SHP77 treated with DMSO at 0.1 percent for 48 hours (cell line): ENCODE data around the gene ZFP90.
A peak's percentile ranks its signal among the peaks of the same experiment; 100 is the strongest.
"Not testable (repeated sequence)": the region's sequence is repeated elsewhere in the genome, so short reads cannot be mapped to it uniquely, and the experiment has no call there.

ENCODE experiments used
- DNase-seq: peaks from one replicate; lab custom pipeline; 2025; lab: John Stamatoyannopoulos, UW

ZFP90 gene

GRCh38 chr16:68538880-68539701 is at the start of gene ZFP90:
TSS of gene ZFP90 (plus strand) at chr16:68539291. CDS start at chr16:68539793, 502 bp downstream.
- DNase-seq: peak; percentile 58

DNA sequence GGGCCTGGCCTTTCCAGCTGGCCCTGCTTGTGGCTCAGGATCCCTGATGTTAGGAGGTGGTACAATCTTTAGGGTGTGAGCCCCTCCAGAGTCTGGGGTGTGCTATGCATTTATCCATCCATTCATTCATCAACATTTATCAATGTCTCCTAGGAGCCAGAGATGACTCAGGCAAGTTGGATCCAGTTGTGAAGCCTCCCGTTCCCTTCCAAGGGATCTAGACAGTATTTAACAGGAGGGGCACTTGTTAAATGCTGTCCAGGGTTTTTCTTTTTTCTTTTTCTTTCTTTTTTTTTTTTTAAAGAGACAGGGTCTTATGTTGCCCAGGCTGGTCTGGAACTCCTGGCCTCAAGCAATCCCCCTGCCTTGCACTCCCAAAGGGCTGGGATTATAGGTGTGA is 48.7 kb upstream of the ZFP90 start:
- DNase-seq: no peak

GRCh38 chr16:68490829-68491575 is 48.1 kb upstream of the ZFP90 start:
- DNase-seq: no peak

DNA sequence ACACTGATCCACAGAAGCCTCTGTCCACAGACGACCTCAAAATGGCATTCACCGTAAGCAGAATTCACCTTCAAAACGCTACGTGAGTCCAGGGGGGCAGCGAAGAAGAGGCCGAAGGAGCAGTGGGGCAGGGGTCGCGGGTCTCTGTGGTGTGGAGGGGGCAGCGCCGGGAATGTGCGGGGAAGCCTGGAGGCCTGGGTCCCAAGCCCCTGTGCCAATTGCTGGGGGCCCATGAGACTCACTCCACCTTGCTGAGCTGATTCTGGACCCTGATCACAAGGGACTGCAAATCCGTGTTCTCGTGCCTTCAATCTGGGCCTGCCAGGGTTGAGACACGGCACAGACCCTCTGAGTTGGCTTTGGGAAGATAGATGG is 47.5 kb upstream of the ZFP90 start:
- DNase-seq: no peak

DNA sequence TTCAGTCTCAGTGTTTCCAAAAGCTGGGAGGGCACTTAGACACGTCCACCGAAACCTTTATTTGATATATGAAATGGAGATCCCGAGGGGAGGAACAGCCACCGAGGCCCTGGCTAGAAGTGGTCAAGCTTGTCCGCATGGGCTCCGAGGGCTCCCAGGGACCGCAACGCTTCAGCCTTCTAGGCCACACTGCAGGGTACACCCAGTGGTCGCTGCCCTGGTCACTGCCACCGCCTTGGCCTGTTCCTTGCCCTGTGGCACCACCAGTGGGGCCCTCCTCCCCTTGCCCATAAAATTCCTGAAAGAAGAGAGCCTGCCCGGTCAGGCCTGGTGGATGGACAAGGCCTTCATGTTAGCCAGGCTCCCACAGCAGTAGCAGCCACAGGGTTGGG is 46.9 kb upstream of the ZFP90 start:
- DNase-seq: no peak

DNA sequence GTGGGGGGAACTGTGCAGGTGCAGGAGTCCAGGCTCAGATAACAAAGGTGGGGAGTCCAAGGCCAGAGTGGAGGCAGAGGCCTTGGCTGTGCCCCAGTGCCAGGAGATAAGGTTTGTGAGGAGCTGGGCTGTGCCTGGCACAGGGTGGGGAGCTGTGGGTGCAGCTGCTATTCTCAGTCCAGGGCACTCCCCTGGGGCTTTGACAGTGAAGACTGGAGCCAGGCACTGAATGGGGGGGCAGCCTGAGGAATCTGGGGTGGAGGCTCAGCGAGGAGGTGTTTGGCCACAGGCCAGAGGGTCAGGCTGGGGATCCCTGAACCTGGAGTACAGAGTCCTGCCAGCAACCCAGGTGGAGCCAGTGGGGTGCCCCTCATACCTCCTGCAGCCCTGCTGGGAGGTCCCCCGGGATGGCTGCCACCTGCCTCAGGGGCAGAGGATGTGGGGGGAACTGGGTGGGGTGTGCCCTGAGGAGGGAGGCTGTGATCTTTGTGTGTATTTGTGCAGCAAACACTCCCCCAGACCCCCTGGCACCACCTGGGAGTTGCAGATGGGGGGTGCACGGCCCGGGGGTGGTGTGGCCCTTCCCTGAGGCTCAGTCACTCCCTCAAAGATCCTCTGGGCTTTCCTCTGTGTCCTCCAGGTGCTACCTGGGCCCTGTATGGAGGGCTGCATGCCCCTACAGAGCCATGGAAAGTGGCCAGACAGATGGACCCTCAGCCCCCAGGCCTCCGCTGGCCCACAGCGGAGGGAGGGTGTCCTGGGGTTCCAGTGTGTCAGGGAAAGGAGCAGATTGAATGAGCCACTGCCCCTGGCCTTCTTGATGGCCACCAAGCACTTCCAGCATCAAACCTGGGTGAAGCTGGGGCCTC is 46.3 kb upstream of the ZFP90 start:
- DNase-seq: no peak

DNA sequence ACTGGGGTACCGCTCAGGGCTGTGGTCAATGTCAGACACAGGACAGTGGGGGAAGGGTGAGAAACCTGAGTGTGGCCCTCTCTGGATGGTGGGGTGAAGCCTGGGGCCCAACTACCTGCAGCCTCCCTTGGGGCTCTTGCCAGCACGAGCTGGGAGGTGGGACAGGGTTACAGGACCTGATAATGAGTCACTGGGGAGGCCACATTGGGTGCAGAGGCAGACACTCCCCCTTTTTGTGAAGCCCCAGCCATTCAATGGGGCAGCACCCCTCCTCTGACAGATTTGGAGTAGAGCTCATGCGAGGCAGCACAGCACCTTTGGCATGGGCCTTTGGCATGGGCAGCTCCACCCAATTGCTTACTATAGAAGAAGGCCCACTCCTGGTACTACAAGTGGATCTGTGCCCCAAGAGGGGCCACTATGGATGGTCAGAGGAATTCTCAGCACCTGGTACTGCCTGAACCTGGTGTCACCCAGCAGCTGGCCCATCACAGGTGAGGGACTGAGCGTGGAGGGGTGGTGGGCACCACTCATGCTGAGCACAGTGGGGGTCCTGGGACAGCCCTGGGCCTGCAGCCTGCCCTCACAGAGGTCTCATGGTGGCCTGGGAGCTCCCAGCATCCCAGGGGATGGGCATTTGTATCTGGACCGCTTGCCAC is 45.5 kb upstream of the ZFP90 start:
- DNase-seq: no peak

DNA sequence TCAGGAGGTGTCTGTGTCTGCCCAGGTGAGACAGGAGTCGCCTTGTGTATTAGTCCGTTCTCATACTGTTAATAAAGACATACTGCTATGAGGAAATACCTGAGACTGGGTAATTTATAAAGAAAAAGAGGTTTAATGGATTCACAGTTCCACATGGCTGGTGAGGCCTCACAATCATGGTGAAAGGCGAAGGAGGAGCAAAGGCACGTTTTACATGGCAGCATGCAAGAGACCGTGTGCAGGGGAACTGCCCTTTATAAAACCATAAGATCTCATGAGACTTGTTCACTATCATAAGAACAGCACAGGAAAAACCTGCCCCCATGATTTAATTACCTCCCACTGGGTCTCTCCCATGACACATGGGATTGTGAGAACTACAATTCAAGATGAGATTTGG is 44.8 kb upstream of the ZFP90 start:
- DNase-seq: not testable (repeated sequence)

- no peak for DNase-seq
These were observed 42.4 kb upstream of the ZFP90 start for GRCh38 chr16:68496689-68497088.

DNA sequence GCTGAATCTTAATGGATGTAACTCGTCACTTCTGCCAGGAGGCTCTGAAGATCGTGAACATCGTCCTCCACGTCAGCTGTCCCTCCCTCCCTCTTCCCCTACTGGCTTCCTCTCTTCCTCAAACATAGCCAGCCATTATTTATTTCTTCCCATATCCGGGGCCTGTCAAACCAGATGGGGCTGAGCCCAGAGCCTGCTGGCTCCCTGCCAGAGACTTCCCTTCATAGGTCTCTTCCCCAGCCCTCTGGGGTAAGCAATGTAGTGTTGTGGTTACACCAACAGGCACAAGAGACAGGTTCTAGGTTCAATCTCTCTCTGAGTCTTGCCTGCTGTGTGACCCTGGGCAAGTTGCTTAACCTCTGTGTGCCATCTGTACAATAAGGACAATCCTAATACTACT is 40.1 kb upstream of the ZFP90 start:
- DNase-seq: peak; percentile 22

- no peak for DNase-seq
These were observed 35.8 kb upstream of the ZFP90 start for GRCh38 chr16:68503334-68503733.

DNA sequence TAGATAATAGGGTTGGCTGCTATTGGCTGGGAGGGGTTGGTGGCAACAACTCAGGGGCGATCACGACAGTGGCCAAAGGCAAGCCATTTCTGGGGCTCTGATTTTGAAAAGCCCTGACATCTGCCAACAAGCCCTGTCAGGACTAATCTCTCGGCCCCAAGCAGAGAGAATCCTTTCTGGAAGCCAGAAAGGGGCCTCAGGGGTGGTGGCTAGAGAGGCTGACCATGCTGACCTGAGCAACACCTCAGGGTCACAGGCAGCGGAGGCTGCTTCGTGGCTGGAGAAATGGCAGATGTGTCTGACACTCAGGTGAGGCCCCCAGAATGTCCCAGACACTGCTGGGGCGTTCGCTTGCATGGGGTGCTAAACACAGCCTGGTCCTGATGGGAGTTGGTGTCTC is 35.0 kb upstream of the ZFP90 start:
- no peak for DNase-seq

- DNase-seq: no peak
These were observed 32.6 kb upstream of the ZFP90 start for GRCh38 chr16:68506331-68507053.

- no peak for DNase-seq
These were observed 31.1 kb upstream of the ZFP90 start for GRCh38 chr16:68508013-68508412.

DNA sequence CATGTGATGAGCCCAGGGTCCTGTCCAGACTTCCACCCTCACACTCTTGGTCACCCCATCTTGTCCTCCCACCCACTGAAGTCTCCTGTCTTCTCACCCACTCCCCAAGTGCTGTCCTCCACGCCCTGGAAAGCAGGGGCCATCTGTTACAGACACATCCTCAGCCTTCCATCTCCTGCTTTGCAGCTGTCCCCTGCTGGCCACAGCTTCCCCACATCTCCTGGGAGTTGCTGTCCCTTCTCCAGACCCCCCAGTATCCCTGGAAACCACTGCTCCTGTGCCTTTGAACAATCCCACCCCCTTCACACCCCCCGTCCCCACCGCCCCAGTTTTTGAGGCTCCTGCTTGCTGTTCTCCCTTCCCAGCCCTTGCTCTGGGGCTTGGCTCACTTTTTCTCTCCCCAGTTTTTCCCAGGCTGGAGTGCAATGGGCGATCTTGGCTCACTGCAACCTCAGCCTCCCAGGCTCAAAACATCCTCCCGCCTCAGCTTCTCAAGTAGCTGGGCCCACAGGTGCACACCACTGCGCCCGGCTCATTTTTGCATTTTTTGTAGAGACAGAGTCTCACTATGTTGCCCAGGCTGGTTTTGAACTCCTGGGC is 30.4 kb upstream of the ZFP90 start:
- no peak for DNase-seq

GRCh38 chr16:68509381-68509780 is 29.7 kb upstream of the ZFP90 start:
- no peak for DNase-seq

DNA sequence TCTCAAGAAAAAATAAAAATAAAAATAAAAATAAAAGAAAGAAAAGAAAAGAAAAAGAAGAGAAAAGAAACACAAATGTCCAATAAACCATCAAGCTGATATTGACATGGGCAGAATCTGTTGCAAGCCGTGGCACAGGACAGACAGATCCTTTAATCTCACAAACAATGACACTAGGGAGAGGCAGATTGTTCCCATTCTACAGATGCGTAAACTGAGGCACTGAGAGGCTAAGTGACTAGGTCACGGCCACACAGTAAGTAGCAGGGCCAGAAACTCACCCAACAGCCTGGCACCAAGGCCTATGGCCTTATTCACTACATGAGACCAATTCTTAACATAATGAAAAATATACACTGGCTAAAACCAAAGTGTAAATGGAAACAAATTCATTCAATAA is 28.3 kb upstream of the ZFP90 start:
- no peak for DNase-seq

GRCh38 chr16:68512183-68512582 is 26.9 kb upstream of the ZFP90 start:
- no peak for DNase-seq

GRCh38 chr16:68512742-68513141 is 26.3 kb upstream of the ZFP90 start:
- no peak for DNase-seq

GRCh38 chr16:68514511-68514910 is 24.6 kb upstream of the ZFP90 start:
- DNase-seq: no peak

DNA sequence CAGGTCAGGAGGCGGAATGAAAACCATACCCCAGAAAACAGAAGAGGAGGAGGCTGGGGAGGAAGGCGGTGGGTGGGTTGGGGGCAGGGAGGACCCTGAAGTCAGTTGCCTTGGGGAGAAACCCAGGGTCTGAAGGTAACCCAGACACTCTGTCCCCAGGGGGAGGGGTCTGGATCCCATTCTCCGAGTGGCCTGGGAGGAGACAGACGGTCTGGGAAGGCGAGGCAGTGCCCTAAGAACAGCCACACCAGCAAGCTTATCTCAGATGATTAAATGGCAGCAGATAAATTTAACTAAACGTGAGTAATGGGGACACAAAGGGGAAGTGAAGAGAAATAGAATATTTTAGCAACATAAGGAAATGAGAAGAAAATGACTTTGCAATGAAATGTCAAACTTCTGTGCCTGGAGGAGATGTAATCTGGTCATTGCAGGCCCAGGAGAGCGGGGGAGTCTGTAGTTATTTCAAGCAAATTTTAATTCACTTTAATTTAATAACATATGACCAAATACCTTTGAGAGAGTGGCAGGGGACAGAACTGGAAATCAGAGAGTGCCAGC is 21.4 kb upstream of the ZFP90 start:
- no peak for DNase-seq
